Heart left ventricle (tissue), 13 donors: ENCODE results near the gene TRIM71.
"Not testable (repeated sequence)": the region's sequence is repeated elsewhere in the genome, so short reads cannot be mapped to it uniquely, and the experiment has no call there.

ENCODE experiments used
- POLR2A ChIP-seq, 2 donors: fragments of 450-650 bp; IDR thresholded peaks; one replicate each; pipeline ENCODE4 v1.6.1; 2017; ENCODE audit warnings: antibody characterized with exemption in 2 of 2, mild to moderate bottlenecking in 2 of 2, moderate library complexity in 2 of 2
- TF ChIP-seq, protein P1 (sequence below), 12 donors: fragments of 200-600 bp; sonication (generic) in 4 of 12; IDR thresholded peaks; one replicate each; pipeline versions ENCODE4 v1.5.0 to v1.8.0; 2018 to 2022; ENCODE audit warnings: antibody characterized with exemption in 12 of 12, mild to moderate bottlenecking in 5 of 12
- donor health status: ischemic (EF 13 %, LVEDD 7.1; RV severe dilation, severe dysfunction).
- donor health status: DM: no; HTN: yes; CAD: no.
- donor health status: DM: no; HTN: no; CAD: no.
- donor health status: ischemic (EF 25% LVEDD 6.9; RV normal size, moderate dysfunction).
- donor health status: ischemic (EF 25% LVEDD 5.7; RV mildly dilated, moderate dysfunction).
- donor health status: ischemic (EF 35%, LVEDD 5.7; RV mildly dilated, moderate dysfunction).
- donor health status: nonischemic (EF 11% LVEDD 7.7; RV severe dilation, severe dysfunction).
- donor health status: DM: yes; HTN: yes; CAD: no.
- donor health status: PGD.
- donor health status: ischemic (EF 29% LVEDD 5.4; RV normal size, mild dysfunction).
- donor health status: nonischemic (EF 23%, LVEDD 6.1; RV moderate dilation, normal function).

DNA sequence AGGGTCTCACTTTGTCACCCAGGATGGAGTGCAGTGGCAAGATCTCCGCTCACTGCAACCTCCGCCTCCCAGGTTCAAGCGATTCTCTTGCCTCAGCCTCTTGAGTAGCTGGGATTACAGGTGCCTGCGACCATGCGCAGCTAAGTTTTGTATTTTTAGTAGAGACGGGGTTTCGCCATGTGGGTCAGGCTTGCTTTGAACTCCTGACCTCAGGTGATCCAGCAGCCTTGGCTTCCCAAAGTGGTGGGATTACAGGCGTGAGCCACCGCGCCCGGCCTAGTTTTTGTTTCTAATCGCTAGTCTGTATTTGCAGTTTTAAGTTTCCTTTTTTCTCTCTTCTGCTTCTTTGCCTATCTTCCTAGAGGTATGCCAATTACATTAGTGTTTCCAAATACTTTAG is 127.8 kb downstream of the TRIM71 start:
- TF ChIP-seq, protein P1, sequence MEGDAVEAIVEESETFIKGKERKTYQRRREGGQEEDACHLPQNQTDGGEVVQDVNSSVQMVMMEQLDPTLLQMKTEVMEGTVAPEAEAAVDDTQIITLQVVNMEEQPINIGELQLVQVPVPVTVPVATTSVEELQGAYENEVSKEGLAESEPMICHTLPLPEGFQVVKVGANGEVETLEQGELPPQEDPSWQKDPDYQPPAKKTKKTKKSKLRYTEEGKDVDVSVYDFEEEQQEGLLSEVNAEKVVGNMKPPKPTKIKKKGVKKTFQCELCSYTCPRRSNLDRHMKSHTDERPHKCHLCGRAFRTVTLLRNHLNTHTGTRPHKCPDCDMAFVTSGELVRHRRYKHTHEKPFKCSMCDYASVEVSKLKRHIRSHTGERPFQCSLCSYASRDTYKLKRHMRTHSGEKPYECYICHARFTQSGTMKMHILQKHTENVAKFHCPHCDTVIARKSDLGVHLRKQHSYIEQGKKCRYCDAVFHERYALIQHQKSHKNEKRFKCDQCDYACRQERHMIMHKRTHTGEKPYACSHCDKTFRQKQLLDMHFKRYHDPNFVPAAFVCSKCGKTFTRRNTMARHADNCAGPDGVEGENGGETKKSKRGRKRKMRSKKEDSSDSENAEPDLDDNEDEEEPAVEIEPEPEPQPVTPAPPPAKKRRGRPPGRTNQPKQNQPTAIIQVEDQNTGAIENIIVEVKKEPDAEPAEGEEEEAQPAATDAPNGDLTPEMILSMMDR (IDR thresholded peaks at IDR 0.05) = not testable (repeated sequence)
- not testable (repeated sequence) for TF ChIP-seq POLR2A (IDR thresholded peaks at IDR 0.05)
